HG03159 (cell line): ENCODE results near the gene FBXL7.

Experiments used
- ATAC-seq: cut with Tn5 transposase; IDR thresholded peaks from one replicate; pipeline ENCODE4 v1.9.1; 2021; ENCODE audit warnings: mild to moderate bottlenecking, moderate library complexity; ENCODE audit not compliant: unreplicated experiment

Gene FBXL7

DNA sequence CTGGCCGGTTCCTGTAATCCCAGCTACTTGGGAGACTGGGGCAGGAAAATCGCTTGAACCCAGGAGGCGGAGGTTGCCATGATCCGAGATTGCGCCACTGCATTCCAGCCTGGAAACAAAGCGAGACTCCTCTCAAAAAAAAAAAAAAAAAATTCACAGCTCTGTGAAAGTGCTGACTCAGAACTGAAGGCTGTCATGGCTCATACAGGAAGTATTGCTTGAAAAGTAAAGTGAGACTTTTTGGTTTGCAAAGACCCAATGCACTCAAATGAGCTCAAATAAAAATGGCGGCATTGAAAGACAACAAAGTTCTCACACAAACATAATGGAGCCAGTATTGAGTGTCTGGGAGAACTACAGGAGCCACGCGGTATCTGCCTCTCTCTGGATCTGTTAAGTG lies 202.1 kb downstream of the FBXL7 start:
- no peak for ATAC-seq

DNA sequence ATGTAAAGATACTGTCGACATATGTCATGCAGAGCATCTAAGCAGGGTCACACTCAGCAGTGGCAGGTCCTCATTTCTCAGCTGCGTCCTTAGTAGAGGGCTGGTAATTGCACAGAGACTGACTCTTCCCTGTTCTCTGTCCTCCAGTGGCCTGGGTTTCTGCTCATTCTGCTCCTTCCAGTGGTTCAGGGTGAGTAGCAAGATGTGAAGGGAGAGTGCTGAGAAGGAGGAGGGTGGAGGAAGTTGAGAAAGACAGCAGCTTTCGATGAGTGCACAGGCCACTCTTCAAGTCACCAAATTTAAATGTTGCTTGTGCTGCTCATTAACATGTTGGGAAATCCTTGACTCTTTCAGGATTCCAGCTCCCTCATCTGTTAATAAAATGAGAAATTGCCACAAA lies 203.9 kb downstream of the FBXL7 start:
- ATAC-seq, result no peak

DNA sequence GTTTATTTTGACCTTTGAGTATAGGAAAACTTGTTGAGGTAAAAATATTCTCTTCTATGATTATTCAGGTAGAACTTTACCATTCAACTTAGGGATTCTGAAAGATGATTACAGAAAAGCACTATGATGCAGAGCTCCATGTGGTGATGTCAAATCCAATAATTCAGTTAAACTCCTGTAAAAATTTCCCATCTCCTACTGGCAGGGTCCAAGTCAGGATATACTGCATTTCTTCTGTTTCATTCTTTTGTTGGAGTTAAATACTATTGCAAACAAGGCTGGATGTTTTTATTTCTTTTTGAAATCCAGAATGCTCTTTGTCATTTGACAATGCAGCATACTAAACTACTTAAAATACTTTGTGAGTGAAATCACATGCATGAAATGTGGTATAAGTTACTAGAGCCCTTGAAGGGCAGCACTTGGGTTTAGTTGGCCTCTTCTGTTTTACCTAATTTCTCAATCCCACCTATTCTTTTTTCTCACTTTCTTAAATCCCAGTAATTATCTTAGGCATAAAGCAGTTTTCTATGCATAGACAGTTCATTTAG lies 204.5 kb downstream of the FBXL7 start:
- no peak for ATAC-seq

DNA sequence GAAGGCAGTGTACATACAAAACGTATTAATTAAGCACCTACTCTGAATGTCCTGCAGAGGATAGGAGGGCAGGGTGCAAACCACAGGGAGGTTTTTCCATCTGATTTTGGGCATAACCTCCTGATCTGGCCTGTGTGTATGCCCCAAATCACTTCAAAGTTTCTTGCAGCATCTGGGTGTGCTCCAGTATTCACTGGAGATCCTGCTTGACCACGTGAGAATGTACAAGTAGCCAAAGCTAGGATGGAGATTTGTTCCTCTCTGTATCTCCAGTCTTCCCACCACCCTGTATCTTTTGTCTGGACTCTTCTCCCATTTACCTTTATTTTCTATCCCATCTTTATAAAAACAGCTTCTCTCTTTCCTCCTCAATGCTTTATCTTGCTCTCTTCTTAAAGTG lies 207.7 kb downstream of the FBXL7 start:
- ATAC-seq, result no peak

DNA sequence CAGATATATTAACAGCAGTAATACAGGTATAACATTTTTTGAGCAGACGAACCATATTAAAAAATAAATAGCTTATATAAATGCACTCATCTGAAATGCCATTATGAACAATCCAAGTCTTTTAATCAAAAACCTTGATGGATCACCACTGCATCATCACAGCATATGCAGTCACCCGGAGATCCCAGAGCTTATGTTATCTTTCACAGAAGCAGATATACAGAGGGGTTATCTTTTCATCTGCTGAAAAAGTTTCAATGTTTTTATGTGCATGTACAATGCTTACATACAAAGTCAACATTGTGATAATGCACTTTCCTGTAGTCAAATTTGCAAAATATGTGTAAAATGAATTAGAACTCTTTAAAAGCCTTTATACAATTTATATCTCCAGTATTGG lies 211.9 kb downstream of the FBXL7 start:
- no peak for ATAC-seq

DNA sequence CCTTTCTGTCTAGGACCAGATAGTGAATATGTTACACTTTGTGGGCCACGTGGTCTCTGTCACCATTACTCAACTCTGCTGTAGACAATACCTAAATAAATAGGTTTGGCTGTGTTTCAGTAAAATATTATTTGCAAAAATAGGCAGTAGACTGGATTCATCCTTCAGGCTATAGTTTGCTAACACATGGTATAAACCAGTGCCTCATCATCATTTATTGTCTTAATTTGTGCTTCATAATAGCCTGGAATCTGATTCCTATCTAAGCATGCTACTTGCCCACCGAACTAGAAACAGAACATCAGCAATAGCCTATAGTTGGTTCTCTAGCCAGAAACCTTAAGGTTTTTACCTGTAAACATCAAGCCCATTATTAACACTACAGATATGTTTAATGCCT lies 215.6 kb downstream of the FBXL7 start:
- ATAC-seq, result no peak

DNA sequence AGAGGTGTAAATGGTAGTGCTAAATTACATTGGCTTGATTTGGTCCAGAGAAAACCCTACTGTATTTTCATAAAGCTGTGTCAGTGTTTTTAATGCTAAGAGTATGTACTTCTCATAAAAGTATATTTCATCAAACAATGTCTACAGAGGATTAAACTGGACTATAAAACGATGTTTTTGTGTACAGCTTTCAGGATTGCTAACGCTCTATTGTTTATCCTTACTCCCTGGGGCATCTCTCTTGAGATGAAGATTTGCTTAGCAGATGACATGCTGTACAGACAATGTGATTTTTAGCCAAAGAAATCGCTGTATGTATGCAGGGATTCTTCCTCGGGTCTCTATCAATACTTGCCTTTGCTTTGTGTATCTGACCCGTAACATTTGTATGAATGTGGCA lies 216.0 kb downstream of the FBXL7 start:
- ATAC-seq, result no peak

DNA sequence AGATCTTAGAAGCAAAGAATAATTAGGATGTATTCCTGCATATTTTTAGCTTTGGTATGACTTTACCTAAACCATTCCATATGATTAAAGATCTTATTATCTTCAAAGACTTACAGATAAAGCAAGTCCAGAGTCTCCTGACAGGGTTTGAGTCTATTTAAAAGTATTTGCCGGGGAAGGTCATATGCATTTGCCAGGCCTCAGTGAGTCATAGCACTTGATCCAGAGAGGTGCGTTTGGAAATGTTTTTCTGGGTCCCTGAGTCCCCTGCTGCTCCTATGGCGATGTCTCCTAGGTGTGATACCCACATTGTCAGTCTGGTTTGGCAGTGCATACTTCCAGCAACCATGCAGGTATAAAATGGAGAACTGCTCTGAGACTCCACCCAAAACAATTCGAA lies 217.0 kb downstream of the FBXL7 start:
- no peak for ATAC-seq

DNA sequence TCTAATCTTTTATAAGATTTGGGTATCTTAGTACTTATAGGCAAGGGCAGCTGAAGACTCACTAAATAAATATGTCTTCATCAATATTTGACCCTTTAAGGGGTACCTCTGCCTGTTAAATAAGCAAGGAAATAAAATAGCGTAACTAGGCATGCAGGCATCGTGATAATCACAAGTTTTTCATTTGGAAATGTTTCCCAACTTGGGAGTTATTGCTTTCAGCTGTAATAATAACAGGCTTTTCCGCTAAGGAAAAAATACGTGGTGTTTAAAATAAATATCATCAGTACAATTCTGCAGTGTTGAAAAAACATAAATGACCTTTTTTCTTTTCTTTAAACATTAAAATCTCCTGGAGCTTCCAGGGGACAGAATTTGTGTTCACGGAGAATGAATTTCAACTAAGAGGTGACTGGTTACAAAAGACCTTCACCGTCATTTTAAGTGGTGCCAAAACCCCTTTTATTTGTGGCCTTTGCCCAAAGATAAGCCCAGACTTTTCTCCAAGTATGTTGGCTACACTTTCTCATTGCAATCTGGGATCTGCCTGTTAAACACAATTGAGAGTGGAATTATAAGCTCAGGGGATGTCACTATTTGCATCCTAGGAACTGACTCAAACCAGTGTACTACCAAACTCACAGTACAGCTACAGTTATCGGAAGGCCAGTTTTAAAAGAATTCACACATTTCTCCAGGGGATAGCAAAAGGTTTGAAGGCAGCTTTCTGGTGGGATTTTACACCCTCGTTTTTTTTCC lies 218.6 kb downstream of the FBXL7 start:
- ATAC-seq, result no peak

DNA sequence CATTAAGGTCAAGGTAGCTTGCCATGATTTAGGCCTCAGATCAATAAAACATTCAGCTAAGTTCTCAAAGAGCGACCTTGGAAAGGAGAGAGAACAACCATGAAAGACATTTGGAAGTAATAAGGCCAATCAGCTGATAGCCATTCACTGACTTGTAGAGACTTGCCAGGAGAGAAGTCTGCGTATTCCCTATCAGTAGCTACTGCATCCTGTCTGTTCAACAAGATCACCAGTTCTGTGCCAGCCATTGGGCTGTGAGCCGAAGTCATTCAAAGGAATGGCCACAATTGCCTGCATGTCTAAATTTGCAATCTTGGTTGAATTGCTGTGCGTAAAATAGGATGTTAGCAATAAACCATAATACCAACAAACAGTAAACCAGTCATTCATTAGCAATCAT lies 219.8 kb downstream of the FBXL7 start:
- no peak for ATAC-seq

DNA sequence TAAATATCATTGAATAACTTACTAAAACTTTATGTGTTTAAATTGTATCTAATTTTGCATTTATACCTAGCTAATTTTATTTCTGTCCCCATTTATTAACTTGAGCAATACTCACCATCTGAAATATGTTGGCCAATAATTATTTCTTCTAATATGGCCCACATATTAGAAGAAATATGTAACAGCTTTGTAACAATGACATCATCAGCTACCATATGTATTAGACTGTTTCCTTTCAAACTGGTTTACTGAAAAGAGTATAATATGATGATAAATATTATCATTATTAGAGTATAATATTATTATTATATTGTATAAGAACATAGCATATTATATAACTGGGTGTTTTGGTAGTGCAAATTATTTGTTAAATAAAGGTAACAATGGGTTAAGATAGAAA lies 220.5 kb downstream of the FBXL7 start:
- ATAC-seq, result no peak

DNA sequence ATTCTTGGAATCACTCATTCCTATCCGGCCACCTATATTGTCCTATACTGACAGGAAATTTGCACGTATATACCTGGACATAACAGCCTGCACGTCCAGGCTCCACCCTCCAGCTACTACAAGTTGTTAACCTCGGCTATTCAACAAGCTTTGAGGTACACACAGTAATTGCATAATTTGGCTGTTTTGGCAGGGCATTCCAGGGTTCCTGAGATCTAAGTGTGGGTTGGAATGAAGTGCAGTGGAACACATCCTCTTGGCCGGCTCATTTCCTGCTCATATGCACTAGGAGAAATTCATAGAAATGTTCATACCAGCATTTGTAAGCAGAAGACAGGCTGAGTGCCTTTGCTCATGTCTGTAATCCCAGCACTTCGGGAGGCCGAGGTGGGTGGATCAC lies 222.3 kb downstream of the FBXL7 start:
- ATAC-seq, result no peak

DNA sequence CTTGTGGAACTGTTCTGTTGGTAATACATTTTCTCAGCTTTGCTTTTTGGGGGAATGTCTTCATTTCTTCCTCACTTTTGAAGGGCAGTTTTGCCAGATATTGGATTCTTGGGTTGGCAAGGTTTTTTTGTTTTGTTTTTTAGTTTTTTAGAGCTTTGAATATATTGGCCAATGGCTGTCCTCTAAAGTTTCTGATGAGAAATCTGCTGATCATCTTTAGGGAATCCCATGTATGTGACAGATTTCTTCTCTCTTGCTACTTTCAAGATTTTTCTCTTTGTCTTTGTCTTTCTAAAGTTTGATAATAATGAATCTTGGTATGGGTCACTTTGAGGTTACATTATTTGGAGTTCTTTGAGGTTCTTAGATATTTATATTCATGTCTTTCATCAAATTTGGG lies 227.4 kb downstream of the FBXL7 start:
- no peak for ATAC-seq

DNA sequence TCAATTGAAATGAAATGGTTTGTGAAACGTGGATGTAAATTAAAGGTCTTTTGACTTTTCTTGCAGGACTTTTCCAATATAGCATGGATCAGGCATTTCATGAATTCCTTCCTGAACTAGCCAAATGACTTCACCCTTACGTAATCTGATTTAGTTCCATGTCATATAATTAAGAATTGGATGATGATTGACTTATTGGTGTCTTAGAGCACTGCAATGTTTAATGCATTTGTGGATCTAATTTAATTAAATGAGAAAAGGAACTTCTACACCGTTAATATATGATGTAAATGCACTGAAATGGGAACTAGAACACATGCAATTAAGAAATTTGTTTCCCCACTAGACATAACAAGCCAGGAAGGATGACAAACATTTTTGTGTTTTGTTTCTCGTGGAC lies 228.8 kb downstream of the FBXL7 start:
- no peak for ATAC-seq

DNA sequence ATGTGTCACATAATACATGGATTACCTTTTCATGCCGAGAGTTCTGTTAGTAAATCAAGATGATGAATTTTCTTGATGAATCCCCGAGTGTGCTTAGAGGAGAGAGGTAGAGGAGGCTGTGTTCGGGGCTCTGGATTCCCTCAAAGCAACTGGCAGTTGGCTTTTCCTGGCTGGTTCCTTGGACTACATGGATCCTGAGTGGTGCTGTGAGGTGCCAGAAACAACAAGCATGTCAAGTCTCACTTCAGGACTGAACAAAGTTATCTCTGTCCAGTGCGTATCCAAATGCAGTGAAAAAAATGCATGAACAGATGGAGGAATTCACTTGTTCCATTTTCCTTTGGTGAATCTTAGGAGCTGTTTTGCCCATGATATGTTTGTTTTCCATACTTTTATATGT lies 231.7 kb downstream of the FBXL7 start:
- no peak for ATAC-seq

DNA sequence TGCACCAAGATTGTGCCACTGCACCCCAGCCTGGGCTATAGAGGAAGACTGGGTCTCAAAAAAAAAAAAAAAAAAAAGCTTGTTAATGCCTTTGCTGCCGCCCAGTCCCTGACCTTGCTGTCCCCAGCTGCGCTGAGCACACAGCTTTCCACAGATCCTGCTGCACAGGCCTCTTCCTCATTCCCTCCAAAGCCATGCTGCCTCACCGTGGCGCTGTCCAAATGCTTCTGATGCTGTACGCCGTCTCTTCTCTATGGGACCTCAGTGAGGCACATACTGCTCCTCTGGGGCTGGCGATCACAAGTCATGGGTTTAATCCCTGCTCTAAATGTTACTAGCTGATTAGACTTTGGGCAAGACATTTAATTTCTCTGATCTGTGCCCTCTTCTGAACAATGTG lies 234.1 kb downstream of the FBXL7 start:
- no peak for ATAC-seq

DNA sequence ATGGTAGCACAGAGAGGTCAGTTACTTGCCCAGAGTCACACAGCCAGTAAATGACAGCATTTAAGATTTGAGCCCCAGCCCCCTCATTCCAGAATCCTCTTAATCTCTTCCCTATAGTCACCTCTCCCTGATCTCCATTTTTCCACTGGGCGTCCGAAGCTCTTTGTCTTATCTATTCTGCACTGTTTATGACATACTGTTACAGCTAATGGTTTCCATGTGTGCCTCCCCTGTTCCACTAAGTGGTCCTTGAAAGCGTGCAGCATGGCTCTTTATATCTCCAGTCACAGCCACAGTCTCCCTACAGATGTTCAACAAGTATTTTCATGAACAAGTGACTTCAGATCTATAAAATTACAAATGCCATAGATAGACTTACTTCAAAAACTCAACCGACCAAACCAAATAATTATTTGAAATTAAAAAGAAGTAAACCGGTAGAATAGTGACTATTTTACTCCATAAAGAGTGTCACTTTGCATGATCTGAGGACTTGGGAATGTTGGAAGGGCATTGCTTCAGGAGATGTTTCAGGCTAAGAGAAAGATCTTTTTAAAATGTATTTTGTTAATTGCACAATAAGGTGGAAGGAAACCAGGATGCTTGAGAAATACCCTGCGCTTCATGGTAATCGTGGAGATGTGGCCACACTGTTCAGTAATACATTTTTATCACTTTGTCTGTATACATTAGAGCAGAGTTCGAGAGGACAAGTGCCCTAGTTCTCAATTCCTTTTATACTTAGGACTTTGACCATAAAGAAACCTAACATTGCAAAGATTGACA lies 237.2 kb downstream of the FBXL7 start:
- ATAC-seq, result no peak

DNA sequence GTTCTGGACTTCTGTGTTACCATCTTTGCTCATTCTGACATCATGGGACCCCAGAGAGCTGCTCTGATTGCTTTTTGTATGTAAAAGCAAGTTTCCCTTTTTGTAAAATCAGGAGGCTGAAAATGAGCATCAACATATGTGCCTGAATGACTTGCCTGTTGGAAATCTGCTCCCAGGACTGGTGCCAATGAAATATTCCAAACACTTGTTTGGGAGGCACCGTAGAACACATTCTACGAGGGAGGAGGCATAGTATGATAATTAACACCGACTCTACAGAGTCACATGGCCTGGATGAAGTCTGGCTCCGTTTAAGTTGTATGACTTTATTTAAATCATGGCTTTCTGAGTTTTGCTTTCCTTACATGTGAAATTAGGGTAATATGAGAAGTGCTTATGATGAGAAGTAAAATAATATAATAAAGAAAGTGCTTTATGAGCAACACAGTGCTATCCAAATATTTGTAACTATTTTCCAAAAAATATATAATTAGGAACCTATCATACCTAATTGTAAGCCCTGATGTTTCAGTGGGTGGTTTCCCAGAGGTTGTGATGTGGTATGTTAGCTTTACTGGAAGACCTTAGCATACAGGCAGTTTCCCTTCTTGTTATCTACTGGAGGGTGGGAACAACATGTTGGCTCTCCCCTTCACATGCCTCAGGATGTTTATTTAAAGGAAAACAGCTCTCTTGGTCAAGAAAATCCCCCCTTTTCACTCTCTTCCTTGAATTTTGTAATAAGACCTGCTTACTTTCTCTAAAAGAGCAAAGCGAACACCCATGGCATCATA lies 238.1 kb downstream of the FBXL7 start:
- ATAC-seq, result no peak

DNA sequence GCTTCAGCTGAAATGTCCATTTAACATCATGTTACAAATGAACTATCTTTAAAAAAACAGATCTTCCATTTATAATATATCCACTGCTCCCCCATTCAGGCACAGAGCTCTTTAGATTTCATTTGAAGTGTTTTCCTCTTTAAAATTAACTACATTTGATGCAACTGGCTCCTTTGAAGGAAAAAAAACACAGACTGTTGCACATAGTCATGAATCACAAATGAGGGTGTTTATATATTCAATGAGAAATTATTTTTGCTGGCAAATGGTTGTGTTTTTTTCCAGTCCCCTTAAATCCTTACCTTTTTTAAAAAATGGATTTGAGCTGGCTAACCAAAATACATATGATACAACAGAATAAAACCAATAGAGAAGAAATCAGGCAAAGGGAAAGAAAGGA lies 240.4 kb downstream of the FBXL7 start:
- ATAC-seq, result no peak

DNA sequence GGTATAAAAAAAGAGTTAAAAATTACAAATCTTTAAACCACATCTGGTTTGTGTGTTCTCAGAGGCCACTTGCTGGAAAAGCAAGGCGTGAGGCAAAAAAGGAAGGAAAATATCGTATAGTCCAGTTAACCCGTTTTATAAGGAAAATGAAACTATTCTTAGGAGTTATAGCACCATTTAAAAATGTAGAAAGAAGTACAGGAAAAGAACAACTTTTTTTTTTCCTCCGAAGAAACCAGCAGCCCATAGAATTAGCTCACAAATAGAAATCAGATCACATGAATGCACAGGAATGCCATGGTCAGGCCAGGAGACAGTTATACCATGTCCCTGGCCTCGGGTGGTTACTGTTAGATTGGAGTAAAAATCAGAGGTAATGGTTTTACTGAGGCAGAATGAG lies 241.6 kb downstream of the FBXL7 start:
- ATAC-seq, result no peak

DNA sequence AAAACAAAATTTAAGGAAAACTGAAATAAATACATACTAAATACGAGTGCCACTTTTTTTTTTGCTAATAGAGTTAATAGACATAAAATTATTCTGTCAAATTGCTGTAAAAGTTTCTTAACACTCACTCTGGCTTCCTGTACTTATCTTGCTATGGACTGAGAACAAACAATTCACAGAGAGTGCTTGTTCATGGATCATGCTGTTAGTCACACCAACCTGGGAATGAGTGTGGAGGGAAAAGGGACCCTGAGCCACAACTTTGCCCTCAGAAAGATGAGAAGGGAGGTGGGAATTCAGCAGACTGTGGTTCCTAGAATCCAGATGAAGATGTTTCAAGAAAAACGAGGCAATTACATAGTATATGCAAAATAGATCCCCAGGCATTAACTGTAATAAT lies 246.9 kb downstream of the FBXL7 start:
- ATAC-seq, result no peak

DNA sequence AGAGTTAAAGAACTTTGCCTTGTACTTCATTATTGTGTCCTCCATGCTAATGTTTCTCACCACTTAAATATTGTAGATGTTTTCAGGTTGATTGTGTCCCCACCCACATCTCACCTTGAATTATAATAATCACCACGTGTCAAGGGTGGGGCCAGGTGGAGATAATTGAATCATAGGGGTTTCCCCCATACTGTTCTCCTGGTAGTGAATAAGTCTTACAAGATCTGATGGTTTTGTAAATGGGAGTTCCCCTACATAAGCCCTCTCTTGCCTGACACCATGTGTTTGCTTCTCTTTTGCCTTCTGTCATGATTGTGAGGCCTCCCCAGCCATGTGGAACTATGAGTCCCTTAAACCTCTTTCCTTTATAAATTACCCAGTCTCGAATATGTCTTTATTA lies 248.3 kb downstream of the FBXL7 start:
- ATAC-seq, result no peak
